ENCODE data around the gene PDCD2. TPM values are rescaled to one million over a fixed set of nuclear protein-coding genes. Genes with fewer than 3 reads are reported as not detected.

Gene PDCD2
- total RNA-seq, 4 donors from 2014 or later: 52.0 to 59.3 (median 56.1) TPM

- H3K36me3 ChIP-seq: peaks cover 9 to 97% of the 10 kb centered on the region in 2 donors
- H3K4me1 ChIP-seq: no peaks in the 10 kb centered on the region
- H3K27me3 ChIP-seq: no peaks in the 10 kb centered on the region
- no peaks in the 10 kb centered on the region for H3K9me3 ChIP-seq
- no peak for ATAC-seq
- no peak overlapping the region for H3K27ac ChIP-seq
- TF ChIP-seq POLR2A (IDR thresholded peaks at IDR 0.05) (no peak), POLR2AphosphoS5 (IDR thresholded peaks at IDR 0.05) (no peak), EP300 (IDR thresholded peaks at IDR 0.05) (no peak), CTCF (IDR thresholded peaks at IDR 0.05) (no peak)
- 74 to 83% methylated on average over 1 of the region's 1 CpG for WGBS, 2 donors (ENCODE audit: low coverage in 1 of 2)
- no peak overlapping the region for H3K4me3 ChIP-seq
Measured at GRCh38 chr6:170575250-170575649, 9.2 kb downstream of the PDCD2 start.

DNA sequence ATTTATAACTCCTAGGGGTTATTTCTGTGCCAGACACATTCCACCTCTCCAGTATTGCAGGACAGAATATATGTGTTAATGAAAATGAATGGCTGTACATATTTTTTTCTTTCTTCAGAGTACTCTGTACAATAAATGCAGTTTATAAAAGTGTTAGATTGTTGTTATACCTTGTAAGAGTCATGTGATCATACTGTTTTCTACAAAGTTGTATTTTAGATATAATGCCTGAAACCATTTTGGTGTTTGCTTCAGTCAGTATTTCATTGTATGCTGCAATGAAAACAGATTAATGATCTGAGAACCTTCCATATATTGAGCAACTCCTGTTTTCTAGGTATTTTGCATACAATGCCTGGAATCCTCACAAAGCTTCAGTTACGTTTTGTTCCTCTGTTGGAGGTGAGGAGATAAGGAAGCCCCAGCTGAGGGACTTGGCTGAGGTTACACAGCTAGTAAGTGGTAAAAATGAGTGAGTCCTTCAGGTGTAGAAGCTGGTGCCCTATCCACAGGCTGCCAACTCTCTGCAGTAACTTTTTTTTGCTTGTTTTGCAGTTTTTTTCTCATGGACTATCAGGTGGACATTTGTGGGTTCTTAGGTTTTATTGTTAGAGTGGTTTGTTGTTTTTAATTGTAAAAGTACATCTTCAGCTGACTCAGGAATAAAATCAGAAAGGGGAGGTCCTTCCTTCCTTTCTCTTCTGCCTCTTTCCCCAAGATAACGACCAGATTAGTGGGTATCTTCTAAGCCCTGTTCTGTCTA is 11.6 kb downstream of the PDCD2 start:
- Histone ChIP-seq H3K4me3 (no peak overlapping the region), H3K27ac (no peak overlapping the region), H3K27me3 (no peaks in the 10 kb centered on the region), H3K4me1 (no peaks in the 10 kb centered on the region), H3K36me3 (peaks cover 15 to 97% of the 10 kb centered on the region in 2 donors), H3K9me3 (no peaks in the 10 kb centered on the region)
- 80 to 83% methylated on average over 1 to 2 of the region's 2 CpGs for WGBS, 2 donors (ENCODE audit: low coverage in 1 of 2)
- no peak for ATAC-seq
- TF ChIP-seq POLR2A (IDR thresholded peaks at IDR 0.05) (no peak), CTCF (IDR thresholded peaks at IDR 0.05) (no peak), POLR2AphosphoS5 (IDR thresholded peaks at IDR 0.05) (no peak), EP300 (IDR thresholded peaks at IDR 0.05) (no peak)

DNA sequence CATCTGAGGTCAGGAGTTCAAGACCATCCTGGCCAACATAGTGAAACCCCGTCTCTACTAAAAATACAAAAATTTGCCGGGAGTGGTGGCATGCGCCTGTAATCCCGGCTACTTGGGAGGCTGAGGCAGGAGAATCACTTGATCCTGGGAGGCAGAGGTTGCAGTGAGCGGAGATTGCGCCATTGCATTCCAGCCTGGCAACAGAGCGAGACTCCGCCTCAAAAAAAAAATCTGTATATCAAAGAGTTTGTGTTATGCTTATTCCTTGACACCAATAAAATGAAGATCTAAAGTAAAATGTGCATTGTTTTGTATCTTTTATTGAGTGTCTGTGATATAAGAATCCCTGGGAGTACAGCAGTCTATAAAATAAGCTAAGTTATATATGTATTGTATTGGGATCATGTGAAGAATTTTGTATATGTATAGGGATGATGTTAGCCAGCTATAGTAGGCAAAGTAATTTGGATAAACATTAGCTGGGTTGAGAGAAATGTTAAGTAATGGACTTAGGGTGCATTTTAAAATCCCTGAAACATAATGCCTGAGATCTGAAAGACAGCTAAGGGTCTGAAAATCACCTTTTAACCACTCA is 19.4 kb downstream of the PDCD2 start:
- no peak for ATAC-seq
- 98% methylated on average over 6 of the region's 8 CpGs; no CpG with 5 or more reads in 1 of the 2 donors for WGBS, 2 donors (ENCODE audit: low coverage in 1 of 2)
- TF ChIP-seq EP300 (IDR thresholded peaks at IDR 0.05) (no peak), POLR2A (IDR thresholded peaks at IDR 0.05) (no peak), CTCF (IDR thresholded peaks at IDR 0.05) (no peak), POLR2AphosphoS5 (IDR thresholded peaks at IDR 0.05) (no peak)
- Histone ChIP-seq H3K4me3 (no peak overlapping the region), H3K27me3 (no peaks in the 10 kb centered on the region), H3K4me1 (no peaks in the 10 kb centered on the region), H3K9me3 (no peaks in the 10 kb centered on the region), H3K27ac (no peak overlapping the region), H3K36me3 (peaks cover 17 to 94% of the 10 kb centered on the region in 2 donors)

- Histone ChIP-seq H3K9me3 (no peaks in the 10 kb centered on the region), H3K4me1 (peaks cover 0 to 5% (median 0%) of the 10 kb centered on the region in 3 donors), H3K4me3 (no peak overlapping the region), H3K27me3 (no peaks in the 10 kb centered on the region), H3K36me3 (peaks cover 11 to 92% of the 10 kb centered on the region in 2 donors), H3K27ac (no peak overlapping the region)
- no peak for ATAC-seq
- TF ChIP-seq EP300 (IDR thresholded peaks at IDR 0.05): no peak
- no peak for TF ChIP-seq POLR2AphosphoS5 (IDR thresholded peaks at IDR 0.05)
- TF ChIP-seq POLR2A (IDR thresholded peaks at IDR 0.05): no peak
- no peak for TF ChIP-seq CTCF (IDR thresholded peaks at IDR 0.05)
- 89 to 90% methylated on average over 3 to 4 of the region's 4 CpGs for WGBS, 2 donors (ENCODE audit: low coverage in 1 of 2)
Measured at GRCh38 chr6:170561555-170561954, 22.9 kb downstream of the PDCD2 start.

GRCh38 chr6:170555305-170555704 is 29.1 kb downstream of the PDCD2 start:
- no peak overlapping the region for H3K27ac ChIP-seq
- no peaks in the 10 kb centered on the region for H3K27me3 ChIP-seq
- 46 to 47% methylated on average over 2 to 3 of the region's 3 CpGs for WGBS, 2 donors (ENCODE audit: low coverage in 1 of 2)
- H3K4me3 ChIP-seq: peak overlapping the region; percentile 50 to 81
- H3K9me3 ChIP-seq: no peaks in the 10 kb centered on the region
- ATAC-seq: no peak
- TF ChIP-seq POLR2A (IDR thresholded peaks at IDR 0.05) (no peak), EP300 (IDR thresholded peaks at IDR 0.05) (no peak), POLR2AphosphoS5 (IDR thresholded peaks at IDR 0.05) (no peak), CTCF (IDR thresholded peaks at IDR 0.05) (no peak)
- peaks cover 0 to 38% of the 10 kb centered on the region in 2 donors for H3K36me3 ChIP-seq
- H3K4me1 ChIP-seq: peaks cover 14 to 47% (median 25%) of the 10 kb centered on the region in 3 donors

All from gastroesophageal sphincter (tissue), 4 donors.